Fibroblast of the conjunctiva (primary cell): ENCODE data around the gene PACSIN2.
"Not testable (repeated sequence)": the region's sequence is repeated elsewhere in the genome, so short reads cannot be mapped to it uniquely, and the experiment has no call there.

Experiments
- DNase-seq: peaks from one replicate; pipeline ENCODE4 v3.0.0-alpha.2; 2010; ENCODE audit warnings: low read depth

Gene PACSIN2

GRCh38 chr22:42945027-42945426, 69.9 kb downstream of the PACSIN2 start:
- no peak for DNase-seq

GRCh38 chr22:42944409-42944808, 70.5 kb downstream of the PACSIN2 start:
- DNase-seq, result no peak

GRCh38 chr22:42943981-42944380, 71.0 kb downstream of the PACSIN2 start:
- no peak for DNase-seq

GRCh38 chr22:42942351-42942750, 72.6 kb downstream of the PACSIN2 start:
- no peak for DNase-seq

GRCh38 chr22:42939941-42940653, 74.9 kb downstream of the PACSIN2 start:
- DNase-seq, result no peak

GRCh38 chr22:42939451-42939881, 75.5 kb downstream of the PACSIN2 start:
- no peak for DNase-seq

- DNase-seq, result no peak
Observed at GRCh38 chr22:42938976-42939375, 76.0 kb downstream of the PACSIN2 start.

GRCh38 chr22:42938449-42938848, 76.5 kb downstream of the PACSIN2 start:
- no peak for DNase-seq

GRCh38 chr22:42937164-42937843, 77.6 kb downstream of the PACSIN2 start:
- DNase-seq, result no peak

- DNase-seq, result not testable (repeated sequence)
Observed at GRCh38 chr22:42936680-42937079, 78.3 kb downstream of the PACSIN2 start.

- no peak for DNase-seq
Observed at GRCh38 chr22:42934338-42934737, 80.6 kb downstream of the PACSIN2 start.

GRCh38 chr22:42933485-42934091, 81.4 kb downstream of the PACSIN2 start:
- DNase-seq, result peak; percentile 94

GRCh38 chr22:42932857-42933484, 82.0 kb downstream of the PACSIN2 start:
- no peak for DNase-seq

- DNase-seq, result no peak
Observed at GRCh38 chr22:42932197-42932519, 82.8 kb downstream of the PACSIN2 start.

- DNase-seq, result peak; percentile 46
Observed at GRCh38 chr22:42931421-42932196, 83.3 kb downstream of the PACSIN2 start.

GRCh38 chr22:42930810-42931420, 84.0 kb downstream of the PACSIN2 start:
- no peak for DNase-seq

GRCh38 chr22:42929838-42930155, 85.2 kb downstream of the PACSIN2 start:
- no peak for DNase-seq

- no peak for DNase-seq
Observed at GRCh38 chr22:42928969-42929837, 85.7 kb downstream of the PACSIN2 start.

GRCh38 chr22:42927966-42928365, 87.0 kb downstream of the PACSIN2 start:
- DNase-seq, result no peak

GRCh38 chr22:42926768-42927167, 88.2 kb downstream of the PACSIN2 start:
- DNase-seq, result no peak

GRCh38 chr22:42926104-42926503, 88.8 kb downstream of the PACSIN2 start:
- DNase-seq, result no peak
